Measurements from ENCODE around the gene TFIP11.

Gene TFIP11

DNA sequence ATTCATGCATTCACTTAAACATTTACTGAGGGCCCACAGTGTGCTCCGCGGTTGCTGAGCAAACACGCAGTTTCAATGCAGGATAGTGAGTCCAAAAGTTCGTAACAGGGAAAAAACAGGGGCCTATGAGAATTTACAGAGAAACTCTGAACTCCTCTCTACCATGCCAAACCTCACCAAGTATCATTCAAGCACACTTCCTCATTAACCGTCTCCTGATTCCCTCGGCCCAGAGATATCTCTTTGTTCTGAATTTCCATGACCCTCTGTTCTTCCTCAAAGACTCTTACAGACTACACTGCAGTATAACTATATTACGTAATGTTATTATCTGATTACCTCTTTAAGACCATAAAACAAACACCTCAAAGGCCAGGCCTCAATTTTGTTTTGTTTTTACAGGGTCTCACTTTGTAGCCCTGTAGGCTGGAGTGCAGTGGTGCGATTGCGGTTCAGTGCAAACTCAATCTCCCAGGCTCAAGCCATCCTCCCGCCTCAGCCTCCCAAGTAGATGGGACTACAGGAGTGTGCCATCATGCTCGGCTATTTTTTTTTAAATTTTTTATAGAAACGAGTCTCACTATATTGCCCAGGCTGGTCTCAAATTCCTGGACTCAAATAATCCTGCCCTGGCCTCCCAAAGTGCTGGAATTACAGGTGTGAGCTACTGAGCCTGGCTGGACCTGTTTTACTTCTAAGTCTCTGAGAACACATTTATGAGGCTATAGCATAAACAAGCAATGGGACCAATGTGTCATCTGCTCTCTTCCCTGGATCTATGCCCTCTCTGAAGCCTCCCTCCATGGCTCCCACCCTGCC, 32.3 kb downstream of the TFIP11 start:
- TF ChIP-seq, protein P1, sequence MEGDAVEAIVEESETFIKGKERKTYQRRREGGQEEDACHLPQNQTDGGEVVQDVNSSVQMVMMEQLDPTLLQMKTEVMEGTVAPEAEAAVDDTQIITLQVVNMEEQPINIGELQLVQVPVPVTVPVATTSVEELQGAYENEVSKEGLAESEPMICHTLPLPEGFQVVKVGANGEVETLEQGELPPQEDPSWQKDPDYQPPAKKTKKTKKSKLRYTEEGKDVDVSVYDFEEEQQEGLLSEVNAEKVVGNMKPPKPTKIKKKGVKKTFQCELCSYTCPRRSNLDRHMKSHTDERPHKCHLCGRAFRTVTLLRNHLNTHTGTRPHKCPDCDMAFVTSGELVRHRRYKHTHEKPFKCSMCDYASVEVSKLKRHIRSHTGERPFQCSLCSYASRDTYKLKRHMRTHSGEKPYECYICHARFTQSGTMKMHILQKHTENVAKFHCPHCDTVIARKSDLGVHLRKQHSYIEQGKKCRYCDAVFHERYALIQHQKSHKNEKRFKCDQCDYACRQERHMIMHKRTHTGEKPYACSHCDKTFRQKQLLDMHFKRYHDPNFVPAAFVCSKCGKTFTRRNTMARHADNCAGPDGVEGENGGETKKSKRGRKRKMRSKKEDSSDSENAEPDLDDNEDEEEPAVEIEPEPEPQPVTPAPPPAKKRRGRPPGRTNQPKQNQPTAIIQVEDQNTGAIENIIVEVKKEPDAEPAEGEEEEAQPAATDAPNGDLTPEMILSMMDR (IDR thresholded peaks at IDR 0.05; ENCODE audit: low read depth, low read length): no peak
- no peak overlapping the region for H3K4me3 ChIP-seq (ENCODE audit: low read depth, low read length)

DNA sequence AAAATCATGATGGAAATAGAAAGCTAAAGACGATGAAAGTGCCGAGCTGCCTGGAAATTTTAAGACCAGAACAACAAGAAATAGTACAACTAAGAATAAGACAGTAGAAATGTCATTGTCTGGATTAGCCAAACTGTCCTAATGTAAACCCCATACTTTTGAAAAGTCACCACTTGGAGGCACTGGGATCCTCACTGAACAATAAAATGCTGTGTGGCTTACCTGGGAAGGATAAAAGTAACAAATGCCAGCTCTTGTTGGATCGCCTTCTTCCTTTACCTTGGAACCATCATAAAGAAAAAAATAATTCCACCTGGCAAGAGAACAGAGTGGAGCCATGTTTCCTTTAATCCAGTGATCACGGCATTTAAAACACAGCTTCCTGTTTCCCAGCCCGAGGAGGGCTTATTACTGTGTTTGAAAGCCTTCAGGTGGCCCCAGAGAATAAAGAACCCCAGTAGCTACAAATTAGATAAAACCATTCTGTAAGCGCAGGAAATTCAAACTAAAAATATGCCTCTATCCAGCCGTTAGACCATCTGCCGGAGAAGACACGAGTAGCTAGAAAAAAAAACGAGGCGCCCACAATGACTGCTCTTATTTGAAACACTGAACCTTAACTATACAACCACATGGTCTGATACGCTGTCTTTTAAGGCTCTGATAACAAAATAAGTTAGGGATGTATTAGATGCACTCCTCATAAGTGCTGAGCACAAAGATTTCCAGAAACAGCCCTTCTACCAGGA, 33.1 kb downstream of the TFIP11 start:
- no peak overlapping the region for H3K4me3 ChIP-seq (ENCODE audit: low read depth, low read length)
- TF ChIP-seq, protein P1 (IDR thresholded peaks at IDR 0.05; ENCODE audit: low read depth, low read length): no peak

DNA sequence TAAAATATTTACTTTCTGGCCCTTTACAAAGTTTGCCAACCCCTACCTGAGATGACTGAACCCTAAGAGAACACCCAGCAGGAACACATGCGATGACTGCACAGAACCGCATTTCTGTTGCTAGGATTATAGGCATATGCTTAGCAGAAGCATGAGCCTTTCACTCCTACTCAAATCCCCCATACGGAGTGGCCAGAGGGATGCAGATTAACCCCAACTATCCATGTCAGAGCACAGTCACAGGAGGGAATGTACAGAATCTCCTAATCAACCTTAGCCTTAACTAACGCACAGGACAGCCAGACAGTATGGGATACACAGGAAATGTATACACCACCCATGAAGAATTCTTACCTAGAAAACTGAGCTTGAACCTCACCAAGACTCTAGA, 34.9 kb downstream of the TFIP11 start:
- TF ChIP-seq, protein P1 (IDR thresholded peaks at IDR 0.05; ENCODE audit: low read depth, low read length): no peak
- no peak overlapping the region for H3K4me3 ChIP-seq (ENCODE audit: low read depth, low read length)

DNA sequence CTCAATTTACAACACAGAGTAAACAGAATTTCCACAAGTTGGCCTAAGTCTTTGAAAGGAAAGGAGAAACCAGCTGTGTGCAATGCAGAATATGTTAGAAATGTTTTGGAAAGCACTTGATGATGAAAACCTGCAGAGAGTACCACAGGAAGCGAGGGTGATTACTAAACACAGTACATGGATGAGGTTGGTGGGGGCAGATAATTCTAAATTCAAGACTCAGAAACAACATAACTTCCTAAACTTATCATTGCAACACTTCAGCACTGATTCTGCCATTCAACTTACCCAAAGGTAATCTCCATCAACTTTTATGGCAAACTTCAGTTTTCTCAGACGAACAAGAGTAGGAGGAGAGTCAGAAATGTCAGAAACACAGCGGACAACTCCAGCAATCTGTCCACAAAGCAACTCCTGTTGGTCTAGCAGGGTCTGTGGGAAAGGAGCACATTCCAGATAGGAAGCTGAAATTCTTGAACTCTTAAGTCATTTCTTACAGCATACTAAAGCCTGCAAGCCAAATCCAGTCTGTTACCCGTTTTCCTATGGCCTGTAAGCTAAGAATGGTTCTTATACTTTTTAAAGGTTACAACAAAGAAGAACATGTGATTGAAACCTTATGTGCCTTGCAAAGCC, 35.5 kb downstream of the TFIP11 start:
- TF ChIP-seq, protein P1 (IDR thresholded peaks at IDR 0.05; ENCODE audit: low read depth, low read length): no peak
- H3K4me3 ChIP-seq (ENCODE audit: low read depth, low read length): no peak overlapping the region

DNA sequence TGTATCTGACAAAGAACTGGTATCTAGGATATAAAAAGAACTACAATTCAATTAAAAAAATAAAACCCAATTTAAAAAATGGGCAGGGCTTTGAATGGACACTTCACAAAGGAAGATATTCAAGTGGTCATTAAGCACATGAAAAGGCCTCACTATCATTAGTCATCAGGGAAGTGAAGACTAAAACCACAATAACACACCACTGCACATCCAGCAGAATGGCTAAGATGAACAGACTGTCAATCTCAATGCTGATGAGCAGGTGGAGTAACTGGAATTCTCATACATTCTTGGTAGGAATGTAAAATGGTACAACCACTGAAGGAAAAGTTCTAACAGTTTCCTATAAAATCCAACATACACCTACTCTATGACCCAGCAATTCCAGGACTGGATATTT, 37.6 kb downstream of the TFIP11 start:
- H3K4me3 ChIP-seq (ENCODE audit: low read depth, low read length): no peak overlapping the region
- TF ChIP-seq, protein P1 (IDR thresholded peaks at IDR 0.05; ENCODE audit: low read depth, low read length): no peak

DNA sequence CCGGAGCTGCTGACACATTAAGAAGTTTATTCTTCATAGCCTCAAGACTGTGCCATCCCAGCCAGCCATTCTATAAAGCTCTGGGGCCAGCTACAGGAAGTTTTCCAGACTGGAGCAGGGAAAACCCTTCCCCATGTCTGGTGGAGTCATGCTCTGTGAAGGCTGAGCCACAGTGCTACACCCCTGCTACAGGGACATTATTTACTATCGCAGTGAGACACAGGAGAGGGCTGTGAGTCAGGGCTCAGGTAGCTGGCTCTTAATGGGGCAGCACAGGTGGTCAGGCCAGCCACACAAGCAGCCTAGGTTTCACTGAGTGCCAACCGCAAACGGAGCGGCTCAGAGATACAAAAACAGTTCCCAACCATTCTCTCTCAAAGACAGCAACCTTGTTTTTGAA, 40.8 kb downstream of the TFIP11 start:
- no peak overlapping the region for H3K4me3 ChIP-seq (ENCODE audit: low read depth, low read length)
- TF ChIP-seq, protein P1 (IDR thresholded peaks at IDR 0.05; ENCODE audit: low read depth, low read length): no peak

Measured in WI38 (cell line).